ENCODE data around the gene UBAP2L. TPM values are rescaled to one million over a fixed set of nuclear protein-coding genes. Genes with fewer than 3 reads are reported as not detected.

The UBAP2L gene
- total RNA-seq: 95.6 and 120 TPM in 2 replicates

GRCh38 chr1:154220071-154220969 lies at the start of gene UBAP2L:
Gene UBAP2L, plus strand, starts transcription at chr1:154220955. Its CDS starts 4,169 bp downstream, at chr1:154225124.
- DNase-seq (ENCODE audit: extremely low read depth, low read depth, low spot score): peak; percentile 85

- DNase-seq (ENCODE audit: extremely low read depth, low read depth, low spot score): no peak
Measured at GRCh38 chr1:154171223-154171583, 49.6 kb upstream of the UBAP2L start.

GRCh38 chr1:154171880-154172279 lies 48.9 kb upstream of the UBAP2L start:
- no peak for DNase-seq (ENCODE audit: extremely low read depth, low read depth, low spot score)

- DNase-seq (ENCODE audit: extremely low read depth, low read depth, low spot score): no peak
Measured at GRCh38 chr1:154174654-154175053, 46.1 kb upstream of the UBAP2L start.

GRCh38 chr1:154176337-154176736 lies 44.4 kb upstream of the UBAP2L start:
- DNase-seq (ENCODE audit: extremely low read depth, low read depth, low spot score): no peak

- DNase-seq (ENCODE audit: extremely low read depth, low read depth, low spot score): no peak
Measured at GRCh38 chr1:154178013-154178412, 42.7 kb upstream of the UBAP2L start.

GRCh38 chr1:154178911-154179811 lies 41.6 kb upstream of the UBAP2L start:
- DNase-seq (ENCODE audit: extremely low read depth, low read depth, low spot score): no peak

GRCh38 chr1:154179946-154180687 lies 40.6 kb upstream of the UBAP2L start:
- no peak for DNase-seq (ENCODE audit: extremely low read depth, low read depth, low spot score)

- no peak for DNase-seq (ENCODE audit: extremely low read depth, low read depth, low spot score)
Measured at GRCh38 chr1:154181944-154182343, 38.8 kb upstream of the UBAP2L start.

GRCh38 chr1:154182344-154183045 lies 38.3 kb upstream of the UBAP2L start:
- no peak for DNase-seq (ENCODE audit: extremely low read depth, low read depth, low spot score)

- peak; percentile 50 for DNase-seq (ENCODE audit: extremely low read depth, low read depth, low spot score)
Measured at GRCh38 chr1:154183046-154183915, 37.5 kb upstream of the UBAP2L start.

GRCh38 chr1:154186177-154186576 lies 34.6 kb upstream of the UBAP2L start:
- no peak for DNase-seq (ENCODE audit: extremely low read depth, low read depth, low spot score)

GRCh38 chr1:154186852-154187501 lies 33.8 kb upstream of the UBAP2L start:
- no peak for DNase-seq (ENCODE audit: extremely low read depth, low read depth, low spot score)

- no peak for DNase-seq (ENCODE audit: extremely low read depth, low read depth, low spot score)
Measured at GRCh38 chr1:154190550-154190949, 30.2 kb upstream of the UBAP2L start.

GRCh38 chr1:154191990-154192461 lies 28.7 kb upstream of the UBAP2L start, which contains the start of gene TPM3:
Gene TPM3, minus strand, starts transcription at chr1:154192100. Its CDS starts 82 bp downstream, at chr1:154192018.
- no peak for DNase-seq (ENCODE audit: extremely low read depth, low read depth, low spot score)

- DNase-seq (ENCODE audit: extremely low read depth, low read depth, low spot score): no peak
Measured at GRCh38 chr1:154192476-154192875, 28.3 kb upstream of the UBAP2L start.

- no peak for DNase-seq (ENCODE audit: extremely low read depth, low read depth, low spot score)
Measured at GRCh38 chr1:154193821-154194220, 26.9 kb upstream of the UBAP2L start.

GRCh38 chr1:154198756-154199562 lies 21.8 kb upstream of the UBAP2L start:
- DNase-seq (ENCODE audit: extremely low read depth, low read depth, low spot score): no peak
